Esophagus mucosa (tissue), 1 donor: ENCODE results near the gene AP1S3. TPM values are rescaled to one million over a fixed set of nuclear protein-coding genes. Genes with fewer than 3 reads are reported as not detected.

Experiments
- ATAC-seq: fragments of 200-7000 bp; cut with Tn5 transposase; one replicate; pipeline ENCODE4 v1.9.1; 2020
- total RNA-seq: library from RNA; stranded (reverse); gene quantifications from one replicate; pipeline ENCODE4 v1.2.4, GENCODE V29; 2023
- donor health status: DM: yes; HTN: yes; CAD: no.

AP1S3 gene
- total RNA-seq, 1 donor from 2014 or later: 20.8 TPM

- ATAC-seq: peak; percentile 98
Measured at GRCh38 chr2:223722226-223722625, 115.2 kb downstream of the AP1S3 start.

- ATAC-seq: no peak
Measured at GRCh38 chr2:223721746-223722145, 115.6 kb downstream of the AP1S3 start.

- no peak for ATAC-seq
Measured at GRCh38 chr2:223720367-223720766, 117.0 kb downstream of the AP1S3 start.

GRCh38 chr2:223712642-223713041 lies 124.7 kb downstream of the AP1S3 start:
- no peak for ATAC-seq

- no peak for ATAC-seq
Measured at GRCh38 chr2:223711596-223712326, 125.6 kb downstream of the AP1S3 start.

Other genes with a start within 250 kb of the AP1S3 start
- 0.12 TPM for gene SCG2, start 235.2 kb downstream of the AP1S3 start, total RNA-seq
- 24.9 TPM for gene WDFY1, start 107.8 kb upstream of the AP1S3 start, total RNA-seq
- 18.4 TPM for gene MRPL44, start 119.9 kb upstream of the AP1S3 start, total RNA-seq
- gene SERPINE2, start 201.7 kb upstream of the AP1S3 start, total RNA-seq: 63.7 TPM